Endodermal cell (in vitro differentiated cells): ENCODE data around the gene KCNMA1. TPM values are rescaled to one million over a fixed set of nuclear protein-coding genes. Genes with fewer than 3 reads are reported as not detected.

Source experiments
- DNase-seq: peaks from one replicate; pipeline ENCODE4 v3.0.0-alpha.2; 2017
- H3K27ac ChIP-seq: 2 replicates; pipeline ENCODE4 v1.5.1; 2013; ENCODE audit warnings: mild to moderate bottlenecking, low read depth, low read length, moderate library complexity
- H3K27me3 ChIP-seq: 2 replicates; pipeline ENCODE4 v1.6.1; 2013; ENCODE audit warnings: mild to moderate bottlenecking, low read length, moderate library complexity; ENCODE audit not compliant: insufficient read depth, control insufficient read depth, poor library complexity, severe bottlenecking
- H3K36me3 ChIP-seq: 2 replicates; pipeline ENCODE4 v1.7.0; 2013; ENCODE audit warnings: mild to moderate bottlenecking, low read length, moderate library complexity; ENCODE audit not compliant: control insufficient read depth, insufficient read depth
- H3K4me1 ChIP-seq: one replicate; pipeline ENCODE4 v1.7.0; 2013; ENCODE audit warnings: low read length; ENCODE audit not compliant: control insufficient read depth, insufficient read depth
- H3K4me3 ChIP-seq: 2 replicates; pipeline ENCODE4 v1.5.1; 2013; ENCODE audit warnings: mild to moderate bottlenecking, low read length, moderate library complexity
- H3K9ac ChIP-seq: 2 replicates; pipeline ENCODE4 v1.6.1; 2013; ENCODE audit warnings: mild to moderate bottlenecking, low read length, moderate library complexity; ENCODE audit not compliant: poor library complexity, severe bottlenecking; ENCODE audit errors: extremely low read depth
- H3K9me3 ChIP-seq: 2 replicates; pipeline ENCODE4 v1.6.1; 2013; ENCODE audit warnings: mild to moderate bottlenecking, low read length, moderate library complexity; ENCODE audit not compliant: control insufficient read depth
- H3K27ac Mint-ChIP-seq: 2 replicates; pipeline ENCODE4 v1.8.0; 2020; ENCODE audit warnings: mixed read lengths
- H3K27me3 Mint-ChIP-seq: 2 replicates; pipeline ENCODE4 v1.8.0; 2021; ENCODE audit warnings: mild to moderate bottlenecking, mixed read lengths; ENCODE audit not compliant: insufficient read depth
- H3K36me3 Mint-ChIP-seq: 2 replicates; pipeline ENCODE4 v1.8.0; 2020; ENCODE audit warnings: low read depth, mixed read lengths
- H3K4me1 Mint-ChIP-seq: 2 replicates; pipeline ENCODE4 v1.8.0; 2020; ENCODE audit warnings: mixed read lengths
- H3K4me3 Mint-ChIP-seq: 2 replicates; pipeline ENCODE4 v1.8.0; 2020; ENCODE audit warnings: mild to moderate bottlenecking, moderate library complexity, mixed read lengths
- H3K9me3 Mint-ChIP-seq: 2 replicates; pipeline ENCODE4 v1.8.0; 2020; ENCODE audit warnings: mild to moderate bottlenecking, mixed read lengths
- WGBS, 2 experiments: methylation state at CpG; one replicate each; pipeline versions ENCODE4 v1.1.5 to v1.1.7; 2013; ENCODE audit warnings: missing lambda C conversion rate in 2 of 2, mixed read lengths in 1 of 2; ENCODE audit not compliant: insufficient coverage in 1 of 2, insufficient read length in 1 of 2; 5-methylcytosine and 5-hydroxymethylcytosine counted together
- total RNA-seq, 2 donors: library from RNA; stranded (reverse); fragmentation: NEBNext Ultra II Directional in 1 of 2; extraction: Animal tissue kit (Norgen Biotek cat#: 25700) in 1 of 2; gene quantifications; 2 replicates in 1 of 2; 3 replicates in 1 of 2; pipeline ENCODE4 v1.2.1, GENCODE V29; 2021
- TF ChIP-seq, protein P1 (sequence below): fragments of 200-600 bp; sonication (generic); conservative IDR thresholded peaks from 2 replicates; pipeline ENCODE4 v1.5.0; 2021; ENCODE audit warnings: antibody characterized with exemption, mild to moderate bottlenecking

KCNMA1 gene
- total RNA-seq, 2 donors from 2014 or later: 0.55 to 1.3 TPM

DNA sequence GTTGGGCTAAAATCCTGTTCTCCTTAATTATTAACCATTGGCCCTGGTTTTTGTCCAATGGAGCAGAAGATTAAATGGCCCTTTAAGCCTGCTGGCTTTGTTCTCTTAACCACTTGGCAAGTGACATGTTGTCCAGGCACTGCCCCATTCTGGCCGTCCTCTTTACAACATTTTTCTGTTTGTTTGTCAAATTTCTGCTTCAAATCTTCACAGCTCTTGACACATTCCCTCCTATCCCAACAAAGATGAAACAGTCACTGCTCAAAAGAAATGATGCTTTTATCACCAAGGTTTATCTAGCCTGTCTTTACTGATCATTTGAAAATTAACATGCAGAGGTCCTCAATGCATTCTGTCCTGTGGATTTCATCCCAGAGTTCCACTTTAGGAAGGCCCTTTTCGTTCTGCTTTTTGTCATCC, 700.4 kb downstream of the KCNMA1 start:
- Histone ChIP-seq H3K9ac (no peak overlapping the region), H3K4me1 (no peaks in the 10 kb centered on the region), H3K36me3 (no peaks in the 10 kb centered on the region), H3K27me3 (no peaks in the 10 kb centered on the region), H3K27ac (no peak overlapping the region), H3K4me3 (no peak overlapping the region), H3K9me3 (no peaks in the 10 kb centered on the region)
- H3K27ac Mint-ChIP-seq: no peak overlapping the region
- 81 to 85% methylated on average over 2 of the region's 2 CpGs for WGBS, 2 experiments
- DNase-seq: no peak
- H3K4me1 Mint-ChIP-seq: peaks cover 10% of the 10 kb centered on the region
- TF ChIP-seq, protein P1, sequence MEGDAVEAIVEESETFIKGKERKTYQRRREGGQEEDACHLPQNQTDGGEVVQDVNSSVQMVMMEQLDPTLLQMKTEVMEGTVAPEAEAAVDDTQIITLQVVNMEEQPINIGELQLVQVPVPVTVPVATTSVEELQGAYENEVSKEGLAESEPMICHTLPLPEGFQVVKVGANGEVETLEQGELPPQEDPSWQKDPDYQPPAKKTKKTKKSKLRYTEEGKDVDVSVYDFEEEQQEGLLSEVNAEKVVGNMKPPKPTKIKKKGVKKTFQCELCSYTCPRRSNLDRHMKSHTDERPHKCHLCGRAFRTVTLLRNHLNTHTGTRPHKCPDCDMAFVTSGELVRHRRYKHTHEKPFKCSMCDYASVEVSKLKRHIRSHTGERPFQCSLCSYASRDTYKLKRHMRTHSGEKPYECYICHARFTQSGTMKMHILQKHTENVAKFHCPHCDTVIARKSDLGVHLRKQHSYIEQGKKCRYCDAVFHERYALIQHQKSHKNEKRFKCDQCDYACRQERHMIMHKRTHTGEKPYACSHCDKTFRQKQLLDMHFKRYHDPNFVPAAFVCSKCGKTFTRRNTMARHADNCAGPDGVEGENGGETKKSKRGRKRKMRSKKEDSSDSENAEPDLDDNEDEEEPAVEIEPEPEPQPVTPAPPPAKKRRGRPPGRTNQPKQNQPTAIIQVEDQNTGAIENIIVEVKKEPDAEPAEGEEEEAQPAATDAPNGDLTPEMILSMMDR: no peak
- no peaks in the 10 kb centered on the region for H3K36me3 Mint-ChIP-seq
- H3K9me3 Mint-ChIP-seq: no peaks in the 10 kb centered on the region
- no peak overlapping the region for H3K4me3 Mint-ChIP-seq
- no peaks in the 10 kb centered on the region for H3K27me3 Mint-ChIP-seq

DNA sequence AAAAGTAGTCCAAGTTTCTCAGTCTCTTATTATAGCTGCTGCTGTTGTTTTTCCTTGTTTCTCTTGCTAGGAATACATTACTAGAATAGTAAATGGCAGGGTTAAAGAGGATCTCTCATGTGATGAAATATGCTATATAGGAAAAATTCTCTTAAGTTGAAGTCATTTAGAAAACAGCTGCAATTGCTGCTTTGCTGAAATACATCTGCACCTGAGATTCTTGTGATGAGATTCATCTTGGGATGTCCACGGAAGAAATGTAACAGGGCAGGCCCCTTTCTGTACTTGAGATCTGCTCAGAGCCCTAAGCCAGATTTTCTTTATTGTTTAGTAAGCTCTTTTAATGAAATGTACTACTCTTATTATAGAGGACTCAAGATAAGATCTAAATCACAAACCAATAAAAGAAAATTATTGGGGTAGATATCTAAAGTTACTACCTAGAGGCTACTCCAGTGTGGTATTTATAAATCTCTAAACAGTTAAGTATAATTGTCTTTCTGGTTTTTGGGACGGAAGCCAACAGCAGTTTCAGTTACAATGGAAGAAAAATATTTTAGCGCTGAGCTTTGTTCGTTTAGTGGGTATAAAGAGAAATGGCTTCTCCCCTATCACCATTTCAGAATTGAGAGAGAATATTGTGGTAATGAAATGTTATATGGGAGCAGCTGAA, 701.5 kb downstream of the KCNMA1 start:
- H3K27ac ChIP-seq: no peak overlapping the region
- H3K4me3 ChIP-seq: no peak overlapping the region
- DNase-seq: no peak
- TF ChIP-seq, protein P1: no peak
- no peak overlapping the region for H3K27ac Mint-ChIP-seq
- no peaks in the 10 kb centered on the region for H3K9me3 ChIP-seq
- H3K27me3 Mint-ChIP-seq: no peaks in the 10 kb centered on the region
- no peaks in the 10 kb centered on the region for H3K36me3 ChIP-seq
- H3K4me1 Mint-ChIP-seq: peaks cover 10% of the 10 kb centered on the region
- H3K9ac ChIP-seq: no peak overlapping the region
- no peaks in the 10 kb centered on the region for H3K4me1 ChIP-seq
- H3K9me3 Mint-ChIP-seq: no peaks in the 10 kb centered on the region
- no peaks in the 10 kb centered on the region for H3K27me3 ChIP-seq
- H3K4me3 Mint-ChIP-seq: no peak overlapping the region
- 87 to 93% methylated on average over 3 to 4 of the region's 4 CpGs for WGBS, 2 experiments
- H3K36me3 Mint-ChIP-seq: no peaks in the 10 kb centered on the region

GRCh38 chr10:76928565-76928964, 709.0 kb downstream of the KCNMA1 start:
- TF ChIP-seq, protein P1: no peak
- Mint-ChIP-seq H3K36me3 (no peaks in the 10 kb centered on the region), H3K9me3 (no peaks in the 10 kb centered on the region)

More at GRCh38 chr10:76928565-76928964, 709.0 kb downstream of the KCNMA1 start:
- 94 to 100% methylated on average over 5 to 6 of the region's 7 CpGs for WGBS, 2 experiments
- Mint-ChIP-seq H3K4me1 (no peaks in the 10 kb centered on the region), H3K4me3 (no peak overlapping the region), H3K27ac (no peak overlapping the region), H3K27me3 (no peaks in the 10 kb centered on the region)
- Histone ChIP-seq H3K27me3 (no peaks in the 10 kb centered on the region), H3K4me1 (no peaks in the 10 kb centered on the region), H3K4me3 (no peak overlapping the region), H3K36me3 (no peaks in the 10 kb centered on the region), H3K27ac (no peak overlapping the region), H3K9me3 (no peaks in the 10 kb centered on the region), H3K9ac (no peak overlapping the region)
- DNase-seq: no peak
